ENCODE measurements around the gene SYNPR.

DNA sequence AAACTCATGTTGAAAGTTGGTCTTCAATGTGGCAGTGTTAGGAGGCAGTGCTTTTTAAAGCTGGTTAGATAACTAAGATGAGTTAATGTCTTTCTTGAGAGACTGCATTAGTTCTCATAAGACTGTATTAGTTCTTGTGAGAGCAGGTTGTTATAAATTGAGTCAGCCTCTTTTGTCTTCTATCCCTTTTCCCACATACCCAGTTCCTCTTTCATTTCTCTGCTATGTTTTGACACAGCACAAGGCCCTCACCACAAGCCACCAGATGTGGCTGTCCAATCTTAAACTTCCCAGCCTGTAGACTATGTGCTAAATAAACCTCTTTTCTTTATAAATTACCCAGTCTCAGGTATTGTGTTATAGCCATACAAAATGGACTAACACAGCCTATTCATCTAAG, 279.8 kb downstream of the SYNPR start:
- TF ChIP-seq, protein P1, sequence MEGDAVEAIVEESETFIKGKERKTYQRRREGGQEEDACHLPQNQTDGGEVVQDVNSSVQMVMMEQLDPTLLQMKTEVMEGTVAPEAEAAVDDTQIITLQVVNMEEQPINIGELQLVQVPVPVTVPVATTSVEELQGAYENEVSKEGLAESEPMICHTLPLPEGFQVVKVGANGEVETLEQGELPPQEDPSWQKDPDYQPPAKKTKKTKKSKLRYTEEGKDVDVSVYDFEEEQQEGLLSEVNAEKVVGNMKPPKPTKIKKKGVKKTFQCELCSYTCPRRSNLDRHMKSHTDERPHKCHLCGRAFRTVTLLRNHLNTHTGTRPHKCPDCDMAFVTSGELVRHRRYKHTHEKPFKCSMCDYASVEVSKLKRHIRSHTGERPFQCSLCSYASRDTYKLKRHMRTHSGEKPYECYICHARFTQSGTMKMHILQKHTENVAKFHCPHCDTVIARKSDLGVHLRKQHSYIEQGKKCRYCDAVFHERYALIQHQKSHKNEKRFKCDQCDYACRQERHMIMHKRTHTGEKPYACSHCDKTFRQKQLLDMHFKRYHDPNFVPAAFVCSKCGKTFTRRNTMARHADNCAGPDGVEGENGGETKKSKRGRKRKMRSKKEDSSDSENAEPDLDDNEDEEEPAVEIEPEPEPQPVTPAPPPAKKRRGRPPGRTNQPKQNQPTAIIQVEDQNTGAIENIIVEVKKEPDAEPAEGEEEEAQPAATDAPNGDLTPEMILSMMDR (IDR thresholded peaks at IDR 0.05; ENCODE audit: low read depth, low read length, poor library complexity, severe bottlenecking): no peak
- TF ChIP-seq EZH2phosphoT487 (IDR thresholded peaks at IDR 0.05; ENCODE audit: borderline replicate concordance, low read length): no peak
